ENCODE results near the gene OSBPL2.

DNA sequence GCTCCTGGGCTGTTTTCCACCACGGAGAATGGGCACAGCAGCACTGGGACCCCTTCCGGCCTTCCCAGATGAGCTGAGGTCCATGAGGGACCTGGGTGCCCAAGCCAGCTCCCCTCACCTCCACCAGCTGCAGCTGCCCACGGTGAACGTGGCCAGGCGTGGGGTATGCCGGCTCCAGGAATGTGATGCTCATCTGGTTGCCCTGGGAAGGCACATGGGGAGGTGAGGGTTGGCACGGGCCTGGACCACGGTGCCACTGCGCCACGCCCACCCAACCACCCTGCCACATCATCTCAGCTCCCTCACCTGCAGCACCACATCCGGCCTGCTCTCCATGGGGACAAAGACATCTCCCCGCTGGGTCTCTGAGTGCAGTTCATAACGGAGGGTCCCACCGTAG, 88.2 kb downstream of the OSBPL2 start:
- no peak for TF ChIP-seq CTCF (IDR thresholded peaks at IDR 0.05; ENCODE audit: borderline replicate concordance, extremely low read depth, low read length, poor library complexity, severe bottlenecking)
- no peak for TF ChIP-seq EZH2 (IDR thresholded peaks at IDR 0.05; ENCODE audit: borderline replicate concordance, low read depth, low read length, severe bottlenecking)

Measured in DND-41 (cell line).